Keratinocyte (primary cell): Measurements from ENCODE around the gene FICD. TPM values are rescaled to one million over a fixed set of nuclear protein-coding genes. Genes with fewer than 3 reads are reported as not detected.

ENCODE experiments used
- DNase-seq: peaks from one replicate; pipeline ENCODE4 v3.0.0-alpha.2; 2011; ENCODE audit warnings: low read depth, missing footprints, low spot score
- FAIRE-seq: peaks from 2 replicates; lab custom pipeline; 2011; peaks lifted over from hg19 to GRCh38; lab: Jason Lieb, UNC
- H2AFZ ChIP-seq: 2 replicates; pipeline ENCODE4 v1.6.0; 2012; ENCODE audit warnings: low read length, control low read depth, inconsistent platforms; ENCODE audit not compliant: control insufficient read depth
- H3K27ac ChIP-seq: 2 replicates; pipeline ENCODE4 v1.5.1; 2011; ENCODE audit warnings: low read length; ENCODE audit not compliant: control insufficient read depth, insufficient read depth
- H3K27me3 ChIP-seq: 3 replicates; pipeline ENCODE4 v1.6.0; 2011; ENCODE audit warnings: low read length; ENCODE audit not compliant: control insufficient read depth, insufficient read depth; ENCODE audit errors: extremely low read depth
- H3K36me3 ChIP-seq, 2 experiments: 2 replicates in 1 of 2; 3 replicates in 1 of 2; pipeline ENCODE4 v1.5.1; 2011; ENCODE audit warnings: low read length in 2 of 2, mild to moderate bottlenecking in 1 of 2; ENCODE audit not compliant: control insufficient read depth in 2 of 2, insufficient read depth in 2 of 2; ENCODE audit errors: extremely low read depth in 1 of 2
- H3K4me1 ChIP-seq: 3 replicates; pipeline ENCODE4 v1.5.1; 2011; ENCODE audit warnings: low read length; ENCODE audit not compliant: control insufficient read depth, insufficient read depth; ENCODE audit errors: extremely low read depth
- H3K4me2 ChIP-seq: 3 replicates; pipeline ENCODE4 v1.6.0; 2011; ENCODE audit warnings: low read depth, low read length; ENCODE audit not compliant: control insufficient read depth, insufficient read depth; ENCODE audit errors: extremely low read depth
- H3K4me3 ChIP-seq, 3 experiments: fragments of 200-600 bp in 1 of 3; sonication (generic) in 1 of 3; 2 replicates in 2 of 3; 3 replicates in 1 of 3; pipeline ENCODE4 v1.5.1; 2011 to 2016; ENCODE audit warnings: low read length in 3 of 3, mild to moderate bottlenecking in 3 of 3, control low read depth in 2 of 3, inconsistent platforms in 1 of 3, low read depth in 1 of 3, mixed read lengths in 1 of 3, mixed run types in 1 of 3, moderate library complexity in 1 of 3; ENCODE audit not compliant: control insufficient read depth in 2 of 3, insufficient read depth in 2 of 3; ENCODE audit errors: extremely low read depth in 1 of 3
- H3K79me2 ChIP-seq: 2 replicates; pipeline ENCODE4 v1.6.0; 2012; ENCODE audit warnings: low read length; ENCODE audit not compliant: control insufficient read depth, insufficient read depth
- H3K9ac ChIP-seq: 3 replicates; pipeline ENCODE4 v1.6.0; 2011; ENCODE audit warnings: low read length; ENCODE audit not compliant: control insufficient read depth, insufficient read depth; ENCODE audit errors: extremely low read depth
- H3K9me1 ChIP-seq: 3 replicates; pipeline ENCODE4 v1.6.0; 2011; ENCODE audit warnings: low read length; ENCODE audit not compliant: control insufficient read depth, insufficient read depth; ENCODE audit errors: extremely low read depth
- H3K9me3 ChIP-seq: 2 replicates; pipeline ENCODE4 v1.5.1; 2012; ENCODE audit warnings: low read depth, low read length; ENCODE audit not compliant: control insufficient read depth
- H4K20me1 ChIP-seq: 3 replicates; pipeline ENCODE4 v1.6.0; 2011; ENCODE audit warnings: low read length; ENCODE audit not compliant: control insufficient read depth, insufficient read depth; ENCODE audit errors: extremely low read depth
- EZH2 ChIP-seq: IDR thresholded peaks from one replicate; pipeline ENCODE4 v1.6.1; 2012; ENCODE audit warnings: inconsistent platforms, mild to moderate bottlenecking, low read length, moderate library complexity
- dilution Hi-C: fragments of 300-500 bp; cut with MboI; formaldehyde crosslinking; loops from one replicate; pipeline ENCODE4 v1.7.0; 2020; ENCODE audit warnings: low sequenced_read_pairs; ENCODE audit not compliant: extremely low pct_ligation_motif_present
- polyA plus RNA-seq, 5 experiments: library from polyadenylated mRNA; depleted of rRNA in 3 of 5; stranded (reverse) in 3 of 5; stranded (forward) in 1 of 5; unstranded in 1 of 5; fragments of >200 nt; gene quantifications; 1 replicate in 1 of 5; 2 replicates in 3 of 5; 3 replicates in 1 of 5; pipeline versions ENCODE4 v1.2.1 to v1.2.3, GENCODE V29; 2011 to 2012; ENCODE audit warnings: missing spikeins in 2 of 5, low read depth in 1 of 5, low replicate concordance in 1 of 5
- TF ChIP-seq, protein P1 (sequence below), 3 experiments: IDR thresholded peaks in 1 of 3; conservative IDR thresholded peaks in 1 of 3; optimal IDR thresholded peaks in 1 of 3; 2 replicates in 2 of 3; 3 replicates in 1 of 3; pipeline versions ENCODE3 to v1.5.1; 2011; ENCODE audit warnings: low read length in 3 of 3, mild to moderate bottlenecking in 3 of 3, moderate library complexity in 2 of 3, control low read depth in 1 of 3, inconsistent platforms in 1 of 3; ENCODE audit not compliant: insufficient read depth in 2 of 3; ENCODE audit errors: extremely low read depth in 1 of 3

The FICD gene
- polyA plus RNA-seq, 1 donor (not counting 4 experiments of a cell fraction or from before 2014, with no cell fraction given) = 0.47 TPM

DNA sequence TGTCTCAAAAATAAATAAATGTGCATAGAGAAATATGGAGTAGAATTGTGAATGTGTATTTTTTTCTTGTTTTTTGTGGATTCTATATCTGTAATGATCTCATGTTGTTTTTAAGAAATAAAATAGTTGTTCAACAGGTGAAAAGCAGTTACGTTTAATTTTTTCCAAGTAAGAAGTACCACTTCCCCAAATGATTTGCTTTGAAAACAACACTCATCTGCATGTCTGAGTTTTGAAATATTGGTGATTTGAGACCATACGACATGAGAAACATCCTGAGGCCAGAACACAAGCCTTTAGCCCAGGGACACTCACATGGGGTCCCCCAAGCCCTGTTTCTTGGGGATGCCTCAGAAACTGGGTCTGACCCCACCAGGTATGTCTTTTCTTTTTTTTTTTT is 4.2 kb upstream of the FICD start:
- no peak for DNase-seq
- H3K9me1 ChIP-seq = no peaks in the 10 kb centered on the region
- peaks cover 4% of the 10 kb centered on the region for H3K4me1 ChIP-seq
- TF ChIP-seq, protein P1, sequence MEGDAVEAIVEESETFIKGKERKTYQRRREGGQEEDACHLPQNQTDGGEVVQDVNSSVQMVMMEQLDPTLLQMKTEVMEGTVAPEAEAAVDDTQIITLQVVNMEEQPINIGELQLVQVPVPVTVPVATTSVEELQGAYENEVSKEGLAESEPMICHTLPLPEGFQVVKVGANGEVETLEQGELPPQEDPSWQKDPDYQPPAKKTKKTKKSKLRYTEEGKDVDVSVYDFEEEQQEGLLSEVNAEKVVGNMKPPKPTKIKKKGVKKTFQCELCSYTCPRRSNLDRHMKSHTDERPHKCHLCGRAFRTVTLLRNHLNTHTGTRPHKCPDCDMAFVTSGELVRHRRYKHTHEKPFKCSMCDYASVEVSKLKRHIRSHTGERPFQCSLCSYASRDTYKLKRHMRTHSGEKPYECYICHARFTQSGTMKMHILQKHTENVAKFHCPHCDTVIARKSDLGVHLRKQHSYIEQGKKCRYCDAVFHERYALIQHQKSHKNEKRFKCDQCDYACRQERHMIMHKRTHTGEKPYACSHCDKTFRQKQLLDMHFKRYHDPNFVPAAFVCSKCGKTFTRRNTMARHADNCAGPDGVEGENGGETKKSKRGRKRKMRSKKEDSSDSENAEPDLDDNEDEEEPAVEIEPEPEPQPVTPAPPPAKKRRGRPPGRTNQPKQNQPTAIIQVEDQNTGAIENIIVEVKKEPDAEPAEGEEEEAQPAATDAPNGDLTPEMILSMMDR (optimal IDR thresholded peaks at IDR 0.05 in 1 of 3, IDR thresholded peaks at IDR 0.05 in 1 of 3, conservative IDR thresholded peaks at IDR 0.05 in 1 of 3; ENCODE audit: extremely low read depth in 1 of 3, insufficient read depth in 2 of 3, low read length in 3 of 3) = no peak
- TF ChIP-seq EZH2 = no peak
- peaks cover under 1% of the 10 kb centered on the region for H3K79me2 ChIP-seq
- no peaks in the 10 kb centered on the region for H3K36me3 ChIP-seq
- FAIRE-seq = no peak
- H3K4me2 ChIP-seq = no peak overlapping the region
- no peak overlapping the region for H3K27ac ChIP-seq
- dilution Hi-C loops = no loop called here
- H4K20me1 ChIP-seq = no peaks in the 10 kb centered on the region
- H3K9me3 ChIP-seq = no peaks in the 10 kb centered on the region
- H3K9ac ChIP-seq = no peak overlapping the region
- no peaks in the 10 kb centered on the region for H3K27me3 ChIP-seq
- no peak overlapping the region for H2AFZ ChIP-seq
- no peak overlapping the region for H3K4me3 ChIP-seq

DNA sequence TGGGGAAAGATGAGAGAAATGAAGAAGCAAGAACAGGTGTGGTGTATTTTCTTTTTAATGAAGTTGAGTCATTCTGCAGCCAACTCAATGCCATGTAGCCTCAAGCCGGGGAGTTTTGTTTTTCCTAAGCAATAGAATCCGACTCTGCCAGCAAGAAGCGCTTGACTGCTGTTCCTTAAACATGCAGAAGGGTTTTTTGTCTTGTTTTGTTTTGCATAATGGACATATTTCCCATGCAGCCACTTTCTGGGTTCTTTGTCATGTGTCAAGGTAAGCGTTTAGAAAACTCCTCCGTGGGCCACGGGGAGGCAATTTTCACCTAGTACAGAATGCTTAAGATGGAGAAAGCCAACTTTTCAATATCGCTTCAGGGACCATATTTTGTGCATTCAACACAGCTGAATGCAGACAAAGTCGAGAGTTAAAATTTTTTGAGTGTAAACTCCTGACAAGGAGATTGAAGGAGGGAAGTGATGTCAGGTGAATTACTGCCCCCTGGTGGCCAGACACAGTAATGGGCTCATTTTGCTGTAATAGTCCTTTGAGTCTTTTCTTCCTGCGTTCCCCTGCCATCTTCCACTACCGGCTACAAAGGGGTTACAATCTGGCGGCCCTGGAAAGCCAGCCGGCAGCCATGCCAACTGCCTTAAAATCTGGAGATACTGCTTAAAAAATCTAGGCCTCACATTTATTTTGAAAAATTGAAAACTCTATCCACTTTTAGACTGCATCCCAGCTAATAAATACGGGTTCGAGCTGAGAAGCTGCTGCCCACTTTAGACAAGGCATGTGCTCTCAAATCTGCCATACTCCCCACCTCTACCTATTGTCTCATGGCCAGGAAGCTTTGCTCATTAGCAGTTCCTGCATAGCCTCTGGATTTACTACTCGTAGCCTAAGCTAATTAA is 3.2 kb upstream of the FICD start:
- DNase-seq (no peak), FAIRE-seq (peak; percentile 48)
- Histone ChIP-seq H3K4me1 (peaks cover 7% of the 10 kb centered on the region), H3K27ac (no peak overlapping the region), H3K79me2 (peaks cover 2% of the 10 kb centered on the region), H3K9me1 (peaks cover 2% of the 10 kb centered on the region), H3K27me3 (no peaks in the 10 kb centered on the region), H3K9ac (no peak overlapping the region), H3K4me2 (peak overlapping the region; percentile 54), H2AFZ (no peak overlapping the region), H3K4me3 (no peak overlapping the region), H3K9me3 (no peaks in the 10 kb centered on the region), H4K20me1 (no peaks in the 10 kb centered on the region), H3K36me3 (no peaks in the 10 kb centered on the region)
- TF ChIP-seq, protein P1 (optimal IDR thresholded peaks at IDR 0.05 in 1 of 3, IDR thresholded peaks at IDR 0.05 in 1 of 3, conservative IDR thresholded peaks at IDR 0.05 in 1 of 3; ENCODE audit: extremely low read depth in 1 of 3, insufficient read depth in 2 of 3, low read length in 3 of 3) = peak; percentile 74 to 88 (median 84)
- no peak for TF ChIP-seq EZH2
- dilution Hi-C loops = no loop called here
